Measurements from ENCODE around the gene WNT7A.

WNT7A gene

DNA sequence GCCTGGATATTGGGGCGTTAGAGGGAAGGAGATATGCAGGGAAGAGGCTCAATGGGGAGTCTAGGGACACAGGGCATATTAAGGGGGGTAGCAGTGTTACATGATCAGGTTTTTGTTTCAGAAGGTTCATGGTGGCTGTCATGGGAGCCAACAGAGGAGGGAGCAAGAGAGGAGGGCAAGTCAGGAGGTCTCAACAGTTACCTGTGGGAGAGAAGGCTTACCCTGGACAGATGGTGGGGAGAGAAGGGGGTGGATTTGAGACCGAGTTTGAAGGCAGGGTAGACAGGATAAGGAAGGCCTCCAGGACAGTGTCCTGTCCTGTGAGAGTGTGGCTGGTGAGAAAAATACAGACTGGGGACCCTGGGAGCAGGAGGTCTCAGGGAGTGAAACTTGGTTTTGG is 3.8 kb upstream of the WNT7A start:
- no peak overlapping the region for H3K27ac ChIP-seq (ENCODE audit: low read depth, low read length)
- H3K4me1 ChIP-seq (ENCODE audit: control insufficient read depth, insufficient read depth, low read length): peaks cover 9% of the 10 kb centered on the region; the same call in 1 of the 2 replicates
- no peaks in the 10 kb centered on the region for H3K36me3 ChIP-seq (ENCODE audit: control insufficient read depth, insufficient read depth, low read length)
- H3K9ac ChIP-seq (ENCODE audit: low read length): no peak overlapping the region
- H3K4me3 ChIP-seq (ENCODE audit: low read depth, low read length): no peak overlapping the region
- H3K9me3 ChIP-seq (ENCODE audit: control insufficient read depth, insufficient read depth, low read depth, low read length): no peaks in the 10 kb centered on the region
- H3K27me3 ChIP-seq (ENCODE audit: control insufficient read depth, insufficient read depth, low read length): peaks cover 72% of the 10 kb centered on the region

GRCh38 chr3:13882876-13883275 is 3.0 kb upstream of the WNT7A start:
- H3K9me3 ChIP-seq (ENCODE audit: control insufficient read depth, insufficient read depth, low read depth, low read length): no peaks in the 10 kb centered on the region
- H3K36me3 ChIP-seq (ENCODE audit: control insufficient read depth, insufficient read depth, low read length): no peaks in the 10 kb centered on the region
- H3K4me1 ChIP-seq (ENCODE audit: control insufficient read depth, insufficient read depth, low read length): peaks cover 12% of the 10 kb centered on the region; the same call in 1 of the 2 replicates
- no peak overlapping the region for H3K4me3 ChIP-seq (ENCODE audit: low read depth, low read length)
- H3K27me3 ChIP-seq (ENCODE audit: control insufficient read depth, insufficient read depth, low read length): peaks cover 80% of the 10 kb centered on the region
- H3K9ac ChIP-seq (ENCODE audit: low read length): no peak overlapping the region
- H3K27ac ChIP-seq (ENCODE audit: low read depth, low read length): no peak overlapping the region

GRCh38 chr3:13881536-13882410 is 1.9 kb upstream of the WNT7A start:
- H3K9ac ChIP-seq (ENCODE audit: low read length): no peak overlapping the region
- peaks cover 12% of the 10 kb centered on the region; the same call in 1 of the 2 replicates for H3K4me1 ChIP-seq (ENCODE audit: control insufficient read depth, insufficient read depth, low read length)
- no peaks in the 10 kb centered on the region for H3K9me3 ChIP-seq (ENCODE audit: control insufficient read depth, insufficient read depth, low read depth, low read length)
- no peak overlapping the region for H3K4me3 ChIP-seq (ENCODE audit: low read depth, low read length)
- no peak overlapping the region for H3K27ac ChIP-seq (ENCODE audit: low read depth, low read length)
- peaks cover 85% of the 10 kb centered on the region for H3K27me3 ChIP-seq (ENCODE audit: control insufficient read depth, insufficient read depth, low read length)
- no peaks in the 10 kb centered on the region for H3K36me3 ChIP-seq (ENCODE audit: control insufficient read depth, insufficient read depth, low read length)

GRCh38 chr3:13880811-13881156 is 913 bp upstream of the WNT7A start:
- peak overlapping the region; percentile 68 for H3K4me3 ChIP-seq (ENCODE audit: low read depth, low read length)
- H3K9ac ChIP-seq (ENCODE audit: low read length): no peak overlapping the region
- no peak overlapping the region for H3K27ac ChIP-seq (ENCODE audit: low read depth, low read length)
- peaks cover 12% of the 10 kb centered on the region; the same call in 1 of the 2 replicates for H3K4me1 ChIP-seq (ENCODE audit: control insufficient read depth, insufficient read depth, low read length)
- peaks cover 91% of the 10 kb centered on the region for H3K27me3 ChIP-seq (ENCODE audit: control insufficient read depth, insufficient read depth, low read length)
- H3K9me3 ChIP-seq (ENCODE audit: control insufficient read depth, insufficient read depth, low read depth, low read length): no peaks in the 10 kb centered on the region
- no peaks in the 10 kb centered on the region for H3K36me3 ChIP-seq (ENCODE audit: control insufficient read depth, insufficient read depth, low read length)

- peak overlapping the region; percentile 33 for H3K9ac ChIP-seq (ENCODE audit: low read length)
- peak overlapping the region; percentile 68 for H3K4me3 ChIP-seq (ENCODE audit: low read depth, low read length)
- H3K27ac ChIP-seq (ENCODE audit: low read depth, low read length): no peak overlapping the region
- H3K4me1 ChIP-seq (ENCODE audit: control insufficient read depth, insufficient read depth, low read length): peaks cover 12% of the 10 kb centered on the region; the same call in 1 of the 2 replicates
- H3K36me3 ChIP-seq (ENCODE audit: control insufficient read depth, insufficient read depth, low read length): no peaks in the 10 kb centered on the region
- peaks cover 98% of the 10 kb centered on the region for H3K27me3 ChIP-seq (ENCODE audit: control insufficient read depth, insufficient read depth, low read length)
- H3K9me3 ChIP-seq (ENCODE audit: control insufficient read depth, insufficient read depth, low read depth, low read length): no peaks in the 10 kb centered on the region
Observed at GRCh38 chr3:13879102-13879945, 547 bp downstream of the WNT7A start.

DNA sequence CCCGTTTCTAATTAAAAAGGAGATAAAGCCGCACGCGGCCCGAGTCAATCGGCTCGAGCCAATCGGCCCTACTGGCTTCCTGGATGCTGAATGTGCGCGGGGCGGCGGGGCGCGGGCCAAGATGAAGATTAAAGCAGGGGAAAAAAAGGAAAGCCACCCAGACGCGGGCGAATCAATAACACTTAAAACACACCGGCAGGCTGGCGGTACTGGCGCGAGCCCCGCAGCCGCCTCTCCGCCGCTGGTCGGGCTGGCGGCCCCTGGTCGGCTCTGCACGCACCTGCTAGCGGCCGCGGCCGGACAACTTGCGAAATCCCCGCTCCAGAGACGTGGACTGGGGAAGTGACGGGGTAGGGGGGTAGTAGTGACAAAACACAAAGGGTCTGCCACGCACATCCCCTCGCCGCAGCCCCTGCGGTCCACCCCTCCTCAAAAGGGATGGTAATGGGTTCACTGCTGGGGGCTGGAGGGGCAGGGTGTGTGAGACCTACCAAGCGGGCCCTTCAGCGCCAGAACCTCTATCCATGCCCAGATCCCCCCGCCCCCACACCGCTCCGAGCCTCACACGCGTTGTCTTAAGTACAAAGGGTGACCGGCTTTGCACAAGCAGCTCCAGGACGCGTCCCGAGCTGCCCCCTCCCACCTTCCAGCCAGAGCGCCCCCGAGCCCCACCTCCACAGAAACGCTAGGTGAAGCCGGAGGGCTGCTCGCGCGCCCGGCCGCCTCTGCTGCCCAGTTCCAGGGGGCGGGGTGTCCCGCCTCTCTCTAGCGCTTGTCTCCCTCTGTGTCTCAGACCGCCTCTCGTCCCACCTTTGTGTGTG is 1.4 kb downstream of the WNT7A start:
- Histone ChIP-seq H3K9ac (ENCODE audit: low read length) (no peak overlapping the region), H3K4me1 (ENCODE audit: control insufficient read depth, insufficient read depth, low read length) (peaks cover 18% of the 10 kb centered on the region; the same call in 1 of the 2 replicates), H3K27ac (ENCODE audit: low read depth, low read length) (no peak overlapping the region), H3K36me3 (ENCODE audit: control insufficient read depth, insufficient read depth, low read length) (no peaks in the 10 kb centered on the region), H3K27me3 (ENCODE audit: control insufficient read depth, insufficient read depth, low read length) (peaks cover 97% of the 10 kb centered on the region), H3K4me3 (ENCODE audit: low read depth, low read length) (peak overlapping the region; percentile 68), H3K9me3 (ENCODE audit: control insufficient read depth, insufficient read depth, low read depth, low read length) (no peaks in the 10 kb centered on the region)

DNA sequence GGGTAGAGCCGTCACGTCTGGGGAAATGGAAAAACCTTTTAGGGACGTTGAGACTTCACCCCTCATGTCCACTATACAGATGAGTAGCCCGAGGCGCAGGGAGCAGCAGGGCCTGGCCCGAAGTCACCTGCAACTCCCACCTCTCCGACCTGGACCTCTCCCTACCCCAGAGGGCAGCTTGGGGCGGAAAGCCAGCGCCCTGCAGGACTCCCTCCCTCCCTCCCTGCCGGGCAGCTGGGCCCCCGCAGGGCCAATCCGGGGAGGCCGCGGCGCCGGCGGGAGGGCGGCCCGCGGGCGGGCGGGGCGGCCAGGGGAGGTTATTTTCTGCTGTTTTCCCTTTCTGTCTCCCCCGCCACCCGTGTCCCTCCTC is 2.0 kb downstream of the WNT7A start:
- Histone ChIP-seq H3K36me3 (ENCODE audit: control insufficient read depth, insufficient read depth, low read length) (no peaks in the 10 kb centered on the region), H3K27ac (ENCODE audit: low read depth, low read length) (no peak overlapping the region), H3K27me3 (ENCODE audit: control insufficient read depth, insufficient read depth, low read length) (peaks cover 97% of the 10 kb centered on the region), H3K9ac (ENCODE audit: low read length) (no peak overlapping the region), H3K9me3 (ENCODE audit: control insufficient read depth, insufficient read depth, low read depth, low read length) (no peaks in the 10 kb centered on the region), H3K4me3 (ENCODE audit: low read depth, low read length) (peak overlapping the region; percentile 68), H3K4me1 (ENCODE audit: control insufficient read depth, insufficient read depth, low read length) (peaks cover 20% of the 10 kb centered on the region; the same call in 1 of the 2 replicates)

- H3K4me1 ChIP-seq (ENCODE audit: control insufficient read depth, insufficient read depth, low read length): peaks cover 20% of the 10 kb centered on the region; the same call in 1 of the 2 replicates
- peaks cover 85% of the 10 kb centered on the region for H3K27me3 ChIP-seq (ENCODE audit: control insufficient read depth, insufficient read depth, low read length)
- no peaks in the 10 kb centered on the region for H3K9me3 ChIP-seq (ENCODE audit: control insufficient read depth, insufficient read depth, low read depth, low read length)
- H3K9ac ChIP-seq (ENCODE audit: low read length): no peak overlapping the region
- H3K27ac ChIP-seq (ENCODE audit: low read depth, low read length): no peak overlapping the region
- no peaks in the 10 kb centered on the region for H3K36me3 ChIP-seq (ENCODE audit: control insufficient read depth, insufficient read depth, low read length)
- no peak overlapping the region for H3K4me3 ChIP-seq (ENCODE audit: low read depth, low read length)
Observed at GRCh38 chr3:13876451-13877100, 3.3 kb downstream of the WNT7A start.

GRCh38 chr3:13874891-13875290 is 5.0 kb downstream of the WNT7A start:
- H3K27ac ChIP-seq (ENCODE audit: low read depth, low read length): no peak overlapping the region
- H3K9ac ChIP-seq (ENCODE audit: low read length): no peak overlapping the region
- H3K9me3 ChIP-seq (ENCODE audit: control insufficient read depth, insufficient read depth, low read depth, low read length): peaks cover 6% of the 10 kb centered on the region
- peaks cover 69% of the 10 kb centered on the region for H3K27me3 ChIP-seq (ENCODE audit: control insufficient read depth, insufficient read depth, low read length)
- no peak overlapping the region for H3K4me3 ChIP-seq (ENCODE audit: low read depth, low read length)
- H3K4me1 ChIP-seq (ENCODE audit: control insufficient read depth, insufficient read depth, low read length): peaks cover 17% of the 10 kb centered on the region; the same call in 1 of the 2 replicates
- no peaks in the 10 kb centered on the region for H3K36me3 ChIP-seq (ENCODE audit: control insufficient read depth, insufficient read depth, low read length)

DNA sequence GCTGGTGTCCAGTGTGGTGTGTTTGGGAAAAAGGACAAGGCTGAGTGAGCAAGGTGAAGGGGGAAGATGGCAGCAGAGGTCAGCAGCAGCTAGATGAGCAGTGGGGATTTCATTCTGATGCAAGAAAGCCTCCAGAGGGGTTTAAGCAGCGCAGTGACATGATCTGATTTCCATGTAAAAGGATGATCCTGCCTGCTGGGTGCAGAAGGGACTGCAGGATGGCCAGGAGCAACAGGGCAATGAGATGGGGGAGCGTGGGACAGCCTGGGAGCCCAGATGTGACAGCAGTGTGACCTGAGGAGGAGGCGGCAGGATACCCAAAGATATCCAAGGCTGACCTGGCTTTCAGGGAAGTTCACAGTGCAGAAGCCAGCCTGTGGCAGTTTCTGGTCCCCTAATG is 6.1 kb downstream of the WNT7A start:
- Histone ChIP-seq H3K27ac (ENCODE audit: low read depth, low read length) (no peak overlapping the region), H3K4me3 (ENCODE audit: low read depth, low read length) (no peak overlapping the region), H3K27me3 (ENCODE audit: control insufficient read depth, insufficient read depth, low read length) (peaks cover 58% of the 10 kb centered on the region), H3K4me1 (ENCODE audit: control insufficient read depth, insufficient read depth, low read length) (peaks cover 11% of the 10 kb centered on the region; the same call in 1 of the 2 replicates), H3K9me3 (ENCODE audit: control insufficient read depth, insufficient read depth, low read depth, low read length) (peaks cover 6% of the 10 kb centered on the region), H3K36me3 (ENCODE audit: control insufficient read depth, insufficient read depth, low read length) (no peaks in the 10 kb centered on the region), H3K9ac (ENCODE audit: low read length) (no peak overlapping the region)
